Thyroid gland (tissue), 4 donors: ENCODE measurements around the gene FAM124A. TPM values are rescaled to one million over a fixed set of nuclear protein-coding genes. Genes with fewer than 3 reads are reported as not detected.
A peak's percentile ranks its signal among the peaks of the same experiment; 100 is the strongest.

ENCODE experiments used
- DNase-seq, 2 donors: peaks; one replicate each; pipeline ENCODE4 v3.0.0-alpha.2; 2019
- H3K27ac ChIP-seq, 3 donors: fragments of 200-600 bp; sonication (generic); 1 replicate in 2 of 3; 2 replicates in 1 of 3; pipeline ENCODE4 v1.5.1; 2016 to 2019; ENCODE audit warnings: mild to moderate bottlenecking in 1 of 3, moderate library complexity in 1 of 3
- H3K27me3 ChIP-seq: fragments of 200-600 bp; sonication (generic); one replicate; pipeline ENCODE4 v1.5.1; 2019
- H3K36me3 ChIP-seq, 2 donors: fragments of 200-600 bp; sonication (generic); one replicate each; pipeline ENCODE4 v1.5.1; 2016 to 2019
- H3K4me1 ChIP-seq, 2 donors: fragments of 200-600 bp; sonication (generic); one replicate each; pipeline ENCODE4 v1.5.1; 2017 to 2019
- H3K4me3 ChIP-seq, 3 donors: fragments of 200-600 bp; sonication (generic); replicated peaks in 1 of 3; 1 replicate in 2 of 3; 2 replicates in 1 of 3; pipeline ENCODE4 v1.5.1; 2016; ENCODE audit warnings: mild to moderate bottlenecking in 1 of 3
- H3K9me3 ChIP-seq: fragments of 200-600 bp; sonication (generic); one replicate; pipeline ENCODE4 v1.5.1; 2017
- POLR2A ChIP-seq, 2 donors: fragments of 450-650 bp; IDR thresholded peaks; one replicate each; pipeline ENCODE4 v1.6.1; 2017; ENCODE audit warnings: antibody characterized with exemption in 2 of 2, mild to moderate bottlenecking in 2 of 2, moderate library complexity in 1 of 2
- WGBS, 2 donors: methylation state at CpG; one replicate each; pipeline ENCODE4 v1.1.5; 2017; 5-methylcytosine and 5-hydroxymethylcytosine counted together
- intact Hi-C: fragments of 100-400 bp; cut with DNase I; formaldehyde crosslinking; loops from one replicate; pipeline ENCODE4 v1.15.1; 2023
- total RNA-seq, 4 donors: library from RNA; depleted of rRNA; stranded (reverse); fragments of >200 nt; gene quantifications; one replicate each; pipeline ENCODE4 v1.2.3, GENCODE V29; 2016
- TF ChIP-seq, protein P1 (sequence below), 6 experiments: fragments of 200-600 bp in 3 of 6; fragments of 450-650 bp in 3 of 6; sonication (generic) in 3 of 6; IDR thresholded peaks; one replicate each; pipeline ENCODE4 v1.5.1; 2016 to 2019; ENCODE audit warnings: antibody characterized with exemption in 6 of 6, mild to moderate bottlenecking in 2 of 6, inconsistent platforms in 1 of 6, moderate library complexity in 1 of 6

The FAM124A gene, protein sequence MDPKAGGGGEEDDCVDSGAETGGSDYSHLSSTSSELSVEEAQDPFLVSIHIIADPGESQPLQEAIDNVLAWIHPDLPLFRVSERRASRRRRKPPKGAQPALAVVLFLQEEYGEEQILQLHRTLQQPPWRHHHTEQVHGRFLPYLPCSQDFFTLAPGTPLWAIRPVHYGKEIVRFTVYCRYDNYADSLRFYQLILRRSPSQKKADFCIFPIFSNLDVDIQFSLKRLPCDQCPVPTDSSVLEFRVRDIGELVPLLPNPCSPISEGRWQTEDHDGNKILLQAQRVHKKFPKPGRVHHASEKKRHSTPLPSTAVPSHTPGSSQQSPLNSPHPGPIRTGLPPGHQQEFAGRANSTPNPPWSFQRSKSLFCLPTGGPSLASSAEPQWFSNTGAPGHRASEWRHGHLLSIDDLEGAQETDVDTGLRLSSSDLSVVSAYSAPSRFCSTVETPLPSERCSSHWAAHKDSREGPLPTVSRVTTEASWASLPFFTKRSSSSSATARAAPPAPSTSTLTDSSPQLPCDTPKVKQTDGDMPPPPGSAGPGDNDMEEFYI
- 10 to 100 TPM in 1 of 4 donors, 1 to 10 TPM in 3; 9.1 to 11.4 (median 9.4) TPM for total RNA-seq

DNA sequence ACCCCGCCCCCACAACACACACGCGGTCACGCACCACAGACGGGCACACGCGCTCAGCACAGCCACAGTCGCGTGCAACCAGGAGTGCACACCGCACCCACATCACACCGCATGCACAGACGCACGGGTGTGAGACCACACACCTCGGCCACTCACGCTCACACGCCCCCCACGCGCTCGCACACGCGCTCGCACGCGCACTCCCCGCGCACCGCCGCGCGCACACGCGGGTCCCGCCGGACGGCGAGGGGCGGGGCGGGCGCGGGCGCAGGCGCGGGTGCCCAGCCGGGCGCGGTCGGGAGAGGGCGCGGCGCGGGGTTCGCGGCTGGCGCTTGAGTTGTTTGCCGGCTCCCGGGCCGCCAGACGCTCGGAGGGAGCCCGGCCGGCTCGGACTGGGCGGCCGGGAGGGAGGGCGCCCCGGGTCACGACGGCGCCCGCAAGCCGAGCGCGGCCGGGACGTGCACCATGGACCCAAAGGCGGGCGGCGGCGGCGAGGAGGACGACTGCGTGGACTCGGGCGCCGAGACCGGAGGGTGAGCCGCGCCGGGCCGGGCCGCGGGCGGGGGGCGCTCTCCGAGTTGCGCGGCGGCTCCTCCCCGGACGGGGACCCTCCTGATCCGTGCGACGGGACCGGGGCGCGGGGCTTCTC, at the start of gene FAM124A:
Gene FAM124A, plus strand, starts transcription at position 362 of the 649 bp plus-strand sequence. Its CDS starts 104 bp downstream, at position 466.
- Histone ChIP-seq H3K4me1 (peaks cover 6 to 28% of the 10 kb centered on the region in 2 donors), H3K27ac (peak within 1 kb of the TSS in 2 of 3 donors; percentile 45 to 57), H3K27me3 (no peaks in the 10 kb centered on the region), H3K36me3 (no peaks in the 10 kb centered on the region), H3K9me3 (no peaks in the 10 kb centered on the region), H3K4me3 (peak within 1 kb of the TSS; percentile 13 to 82 (median 69))
- WGBS, 2 donors, result 0% methylated on average over 4 to 15 of the region's 106 CpGs
- TF ChIP-seq POLR2A (IDR thresholded peaks at IDR 0.05), result peak in 1 of 2 donors; percentile 72
- TF ChIP-seq, protein P1, sequence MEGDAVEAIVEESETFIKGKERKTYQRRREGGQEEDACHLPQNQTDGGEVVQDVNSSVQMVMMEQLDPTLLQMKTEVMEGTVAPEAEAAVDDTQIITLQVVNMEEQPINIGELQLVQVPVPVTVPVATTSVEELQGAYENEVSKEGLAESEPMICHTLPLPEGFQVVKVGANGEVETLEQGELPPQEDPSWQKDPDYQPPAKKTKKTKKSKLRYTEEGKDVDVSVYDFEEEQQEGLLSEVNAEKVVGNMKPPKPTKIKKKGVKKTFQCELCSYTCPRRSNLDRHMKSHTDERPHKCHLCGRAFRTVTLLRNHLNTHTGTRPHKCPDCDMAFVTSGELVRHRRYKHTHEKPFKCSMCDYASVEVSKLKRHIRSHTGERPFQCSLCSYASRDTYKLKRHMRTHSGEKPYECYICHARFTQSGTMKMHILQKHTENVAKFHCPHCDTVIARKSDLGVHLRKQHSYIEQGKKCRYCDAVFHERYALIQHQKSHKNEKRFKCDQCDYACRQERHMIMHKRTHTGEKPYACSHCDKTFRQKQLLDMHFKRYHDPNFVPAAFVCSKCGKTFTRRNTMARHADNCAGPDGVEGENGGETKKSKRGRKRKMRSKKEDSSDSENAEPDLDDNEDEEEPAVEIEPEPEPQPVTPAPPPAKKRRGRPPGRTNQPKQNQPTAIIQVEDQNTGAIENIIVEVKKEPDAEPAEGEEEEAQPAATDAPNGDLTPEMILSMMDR (IDR thresholded peaks at IDR 0.05), result peak in 3 of 6 experiments; percentile 42 to 64 (median 57)
- intact Hi-C loops, result loop anchor here (5.0 kb wide), 1 partner anchor 65 kb away; no protein-coding TSS in a partner anchor
- peak; percentile 54 to 62 for DNase-seq

DNA sequence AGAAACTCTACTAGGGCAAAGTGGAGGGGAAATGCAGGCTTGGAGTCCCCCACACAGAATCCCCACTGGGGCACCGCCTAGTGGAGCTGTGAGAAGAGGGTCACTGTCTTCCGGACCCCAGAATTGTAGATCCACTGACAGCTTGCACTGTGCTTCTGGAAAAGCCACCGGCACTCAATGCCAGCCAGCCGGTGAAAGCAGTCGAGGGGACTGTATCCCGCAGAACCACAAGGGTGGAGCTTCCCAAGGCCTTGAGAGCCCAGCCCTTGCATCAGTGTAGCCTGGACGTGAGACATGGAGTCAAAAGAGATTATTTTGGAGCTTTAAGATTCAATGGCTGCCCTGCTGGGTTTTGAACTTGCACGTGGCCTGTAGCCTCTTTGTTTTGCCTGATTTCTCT, 47.2 kb upstream of the FAM124A start:
- Histone ChIP-seq H3K27me3 (no peaks in the 10 kb centered on the region), H3K4me3 (no peak overlapping the region), H3K27ac (no peak overlapping the region), H3K9me3 (no peaks in the 10 kb centered on the region), H3K4me1 (no peaks in the 10 kb centered on the region), H3K36me3 (no peaks in the 10 kb centered on the region)
- WGBS, 2 donors, result 91% methylated on average over 8 of the region's 8 CpGs
- DNase-seq, result no peak
- no peak for TF ChIP-seq POLR2A (IDR thresholded peaks at IDR 0.05)
- TF ChIP-seq, protein P1 (IDR thresholded peaks at IDR 0.05), result no peak
- intact Hi-C loops, result no loop called here

DNA sequence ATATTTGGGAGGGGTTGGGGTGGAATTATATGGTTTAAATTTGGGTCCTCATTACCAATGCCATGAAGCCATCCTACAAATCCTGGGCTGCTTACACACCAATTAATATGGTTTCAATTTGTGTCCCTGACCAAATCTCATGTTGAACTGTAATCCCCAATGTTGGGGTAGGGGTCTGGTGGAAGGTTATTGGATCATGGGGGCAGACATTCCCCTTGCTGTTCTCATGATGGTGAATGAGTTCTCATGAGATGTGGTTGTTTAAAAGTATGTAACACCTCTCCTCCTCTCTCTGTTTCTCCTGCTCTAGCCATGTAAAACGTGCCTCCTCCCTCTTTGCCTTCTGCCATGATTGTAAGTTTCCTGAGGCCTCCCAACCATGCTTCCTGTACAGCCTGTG, 46.6 kb upstream of the FAM124A start:
- no peak overlapping the region for H3K4me3 ChIP-seq
- no peak for TF ChIP-seq POLR2A (IDR thresholded peaks at IDR 0.05)
- TF ChIP-seq, protein P1 (IDR thresholded peaks at IDR 0.05), result no peak
- intact Hi-C loops, result no loop called here
- H3K27me3 ChIP-seq, result no peaks in the 10 kb centered on the region
- H3K27ac ChIP-seq, result no peak overlapping the region
- H3K4me1 ChIP-seq, result no peaks in the 10 kb centered on the region
- no peak for DNase-seq
- no peaks in the 10 kb centered on the region for H3K9me3 ChIP-seq
- H3K36me3 ChIP-seq, result no peaks in the 10 kb centered on the region
- 53 to 65% methylated on average over 1 of the region's 1 CpG for WGBS, 2 donors

DNA sequence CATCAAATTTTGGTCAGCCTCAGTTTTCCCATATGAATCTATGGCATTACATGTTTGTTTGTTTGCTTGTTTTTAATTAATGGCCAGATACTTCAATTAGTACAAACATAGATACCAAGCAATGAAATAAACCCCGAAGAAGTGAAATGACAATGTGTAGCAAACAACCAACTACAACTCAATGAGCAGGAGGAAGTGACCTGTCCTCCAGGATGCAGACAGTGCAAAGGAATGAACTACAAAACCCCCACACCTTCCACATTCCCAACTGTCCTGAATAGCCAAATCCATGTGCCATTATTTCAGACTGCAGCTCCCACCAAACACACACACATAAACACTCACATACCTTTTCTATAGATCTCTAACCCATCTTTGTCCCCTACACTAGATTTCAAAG, 45.0 kb upstream of the FAM124A start:
- no peaks in the 10 kb centered on the region for H3K4me1 ChIP-seq
- H3K9me3 ChIP-seq, result no peaks in the 10 kb centered on the region
- TF ChIP-seq, protein P1 (IDR thresholded peaks at IDR 0.05), result no peak
- no peak for TF ChIP-seq POLR2A (IDR thresholded peaks at IDR 0.05)
- no peaks in the 10 kb centered on the region for H3K36me3 ChIP-seq
- 93 to 100% methylated on average over 1 of the region's 1 CpG for WGBS, 2 donors
- DNase-seq, result no peak
- H3K27me3 ChIP-seq, result no peaks in the 10 kb centered on the region
- no peak overlapping the region for H3K27ac ChIP-seq
- intact Hi-C loops, result no loop called here
- no peak overlapping the region for H3K4me3 ChIP-seq
